Colon (tissue), 2 donors: ENCODE measurements around the gene TRABD2B.

ENCODE experiments used
- FAIRE-seq: peaks from 2 replicates; lab custom pipeline; 2012; peaks lifted over from hg19 to GRCh38; lab: Jason Lieb, UNC
- donor health status: control.
- donor health status: control.

Gene TRABD2B

DNA sequence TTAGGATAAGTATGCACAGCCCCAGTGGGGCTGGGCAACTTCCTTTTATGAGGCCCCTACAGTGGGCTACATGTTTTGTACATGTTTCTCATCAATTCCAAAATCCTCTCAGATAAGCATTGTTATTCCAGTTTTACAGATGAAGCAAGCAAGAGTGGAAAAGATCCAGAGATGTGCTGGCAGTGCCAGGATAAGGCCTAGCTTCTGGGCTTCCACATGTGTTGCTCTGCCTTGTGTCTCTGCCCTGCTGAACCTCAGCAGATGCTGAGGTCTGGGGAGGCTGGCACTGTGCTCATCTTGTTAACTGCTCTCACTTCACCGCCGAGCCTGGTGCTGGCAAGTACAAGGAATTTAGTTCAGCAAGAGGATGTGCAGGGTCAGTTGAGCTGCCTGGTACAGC lies 202.1 kb downstream of the TRABD2B start:
- no peak for FAIRE-seq

DNA sequence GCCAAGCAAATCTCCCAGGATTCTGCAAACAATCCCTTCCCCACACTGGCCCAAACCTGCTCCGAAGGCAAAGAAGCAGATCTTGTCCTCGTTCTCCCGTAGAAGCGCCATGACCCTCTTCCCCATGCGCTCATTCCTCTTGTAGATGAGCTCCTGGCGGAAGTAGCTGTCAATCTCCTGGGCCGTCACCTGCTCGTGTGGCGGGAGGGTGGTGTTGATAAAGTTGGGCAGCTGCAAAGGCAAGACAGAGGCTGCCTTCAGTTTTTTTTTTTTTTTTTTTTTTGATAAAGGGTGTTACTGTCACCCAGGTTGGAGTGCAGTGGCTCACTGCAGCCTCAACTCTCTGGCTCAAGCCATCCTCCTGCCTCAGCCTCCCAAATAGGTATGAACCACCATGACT lies 202.7 kb downstream of the TRABD2B start:
- no peak for FAIRE-seq

GRCh38 chr1:47794081-47794480 lies 203.1 kb downstream of the TRABD2B start:
- FAIRE-seq = no peak

GRCh38 chr1:47793563-47793962 lies 203.6 kb downstream of the TRABD2B start:
- FAIRE-seq = no peak

DNA sequence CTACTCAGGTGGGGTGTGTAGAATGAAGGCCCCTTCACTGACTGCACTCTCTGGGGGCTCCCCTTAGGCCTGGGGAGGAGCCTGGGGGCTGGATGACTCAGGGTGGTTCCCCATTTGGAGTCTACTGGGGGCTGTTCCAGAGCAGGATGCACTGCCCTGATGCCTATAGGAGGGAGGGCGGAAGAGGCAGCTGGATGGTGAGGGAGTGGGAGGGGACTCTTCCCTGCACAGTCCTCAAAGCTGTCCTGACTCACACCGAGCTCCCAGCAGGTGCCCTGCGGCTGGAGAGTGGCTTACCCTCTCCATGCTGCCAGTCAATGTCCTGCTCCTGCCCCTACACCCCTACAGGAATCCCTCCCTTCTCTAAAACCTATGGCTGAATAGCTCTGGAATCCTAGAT lies 204.4 kb downstream of the TRABD2B start:
- no peak for FAIRE-seq

DNA sequence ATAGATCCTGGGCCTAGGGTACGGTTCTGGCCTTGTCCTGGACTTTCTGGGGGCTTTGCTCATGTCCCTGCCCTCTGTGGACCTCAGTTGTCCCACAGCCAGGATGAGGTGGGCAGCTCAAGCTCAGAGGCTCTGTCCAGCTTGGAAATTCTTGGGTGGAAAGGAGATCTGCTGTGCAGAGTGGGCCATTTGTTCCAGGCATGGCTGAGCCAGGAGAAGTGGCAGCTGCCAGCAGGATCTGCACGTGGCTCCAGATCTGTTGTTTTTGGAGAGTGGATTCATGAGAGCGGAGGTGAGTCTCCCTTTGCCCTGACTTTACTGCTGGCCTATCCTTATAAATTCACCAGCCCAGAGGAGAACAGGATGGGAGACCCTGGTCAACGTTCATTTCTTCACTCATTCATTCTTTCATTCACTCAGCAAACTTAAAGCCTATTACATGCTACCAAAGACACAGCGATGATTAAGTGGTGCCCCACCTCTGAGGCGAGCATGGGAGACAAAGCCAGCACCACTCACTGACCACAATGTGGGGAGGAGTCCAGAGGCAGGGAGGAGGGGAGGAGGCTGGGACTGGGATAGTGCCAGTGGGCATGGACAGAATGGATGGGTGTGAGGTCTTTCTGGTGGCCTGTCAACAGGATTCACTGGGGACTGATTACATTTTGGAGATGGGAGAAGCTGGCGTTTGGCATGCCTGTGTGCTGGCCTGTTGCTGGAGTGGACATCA lies 205.1 kb downstream of the TRABD2B start:
- no peak for FAIRE-seq

DNA sequence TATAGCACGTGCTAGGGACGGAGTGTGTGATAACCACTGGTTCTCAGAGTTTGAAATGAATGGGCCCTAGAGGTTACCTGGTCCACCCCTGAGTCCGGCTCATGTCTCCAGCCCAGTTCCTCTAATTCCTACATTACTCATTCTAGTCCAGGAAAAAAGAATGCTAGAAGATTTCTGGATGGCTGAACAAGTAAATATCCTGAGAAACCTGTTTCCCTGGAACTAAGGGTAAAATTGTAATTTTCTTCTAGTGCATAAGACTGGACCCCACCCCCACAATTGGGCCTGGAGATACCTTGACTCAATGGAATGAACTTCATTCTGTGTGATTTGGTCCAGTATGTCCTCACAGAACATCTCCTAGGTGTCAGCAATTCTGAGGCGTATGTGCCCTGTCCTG lies 208.4 kb downstream of the TRABD2B start:
- FAIRE-seq = no peak

GRCh38 chr1:47787560-47787959 lies 209.6 kb downstream of the TRABD2B start:
- no peak for FAIRE-seq

- FAIRE-seq = no peak
These were observed 210.9 kb downstream of the TRABD2B start for GRCh38 chr1:47786316-47786715.

DNA sequence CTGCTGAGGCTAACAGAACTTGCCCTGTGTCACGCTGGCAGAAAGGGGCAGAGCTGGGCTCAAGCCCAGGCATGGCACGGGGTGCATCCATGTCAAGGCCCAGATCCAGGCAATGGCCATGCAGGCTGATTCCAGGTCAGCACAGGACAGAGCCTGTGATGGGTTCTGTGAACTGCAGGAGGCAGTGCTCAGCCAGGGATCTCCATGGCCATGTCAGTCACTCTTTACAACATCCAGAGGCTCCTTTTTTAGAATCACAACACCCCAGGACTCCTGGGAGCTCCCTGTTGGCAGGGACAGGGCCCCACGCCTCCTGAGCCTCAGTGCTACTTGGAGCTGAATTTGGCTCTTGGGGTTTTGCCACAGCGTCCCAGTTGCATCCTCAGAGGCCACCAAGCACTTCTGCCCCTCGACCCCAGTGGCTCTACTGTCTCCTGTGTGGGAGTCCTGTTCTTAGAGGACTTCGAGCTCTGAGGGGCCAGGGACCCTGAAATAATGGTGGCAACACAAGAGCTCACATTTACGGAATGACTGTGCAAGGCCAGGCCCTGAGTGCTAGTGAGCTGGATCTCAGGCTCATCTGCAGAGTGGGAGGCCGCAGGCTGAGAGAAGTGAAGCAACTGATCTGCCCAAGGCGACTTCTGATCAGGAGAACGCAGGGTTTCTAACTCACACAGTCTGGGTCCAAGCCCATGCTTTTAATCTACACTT lies 211.5 kb downstream of the TRABD2B start:
- no peak for FAIRE-seq

DNA sequence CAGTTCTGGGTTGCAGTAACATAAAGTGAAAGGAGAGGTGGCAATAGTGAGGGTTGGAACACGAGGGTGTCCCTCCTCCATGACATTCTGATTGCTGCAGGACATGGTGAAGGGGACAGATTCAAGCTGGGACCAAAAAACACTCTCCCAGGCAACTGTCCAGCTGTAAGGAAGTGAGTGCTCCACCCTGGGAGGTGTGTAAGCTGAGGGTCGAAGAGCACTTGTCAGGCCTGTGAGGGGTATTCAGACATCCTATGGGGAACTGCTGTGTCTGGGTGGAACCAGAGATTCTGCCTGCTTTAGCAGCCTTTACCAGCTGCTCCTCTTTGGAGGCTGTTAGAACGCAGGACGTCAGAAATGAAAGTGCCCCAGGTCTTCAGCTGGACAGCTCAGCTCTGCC lies 212.1 kb downstream of the TRABD2B start:
- FAIRE-seq = no peak

GRCh38 chr1:47784497-47784822 lies 212.7 kb downstream of the TRABD2B start:
- no peak for FAIRE-seq

- no peak for FAIRE-seq
These were observed 213.3 kb downstream of the TRABD2B start for GRCh38 chr1:47783638-47784496.

- no peak for FAIRE-seq
These were observed 214.6 kb downstream of the TRABD2B start for GRCh38 chr1:47782414-47783166.

- FAIRE-seq = no peak
These were observed 215.8 kb downstream of the TRABD2B start for GRCh38 chr1:47781171-47781959.

DNA sequence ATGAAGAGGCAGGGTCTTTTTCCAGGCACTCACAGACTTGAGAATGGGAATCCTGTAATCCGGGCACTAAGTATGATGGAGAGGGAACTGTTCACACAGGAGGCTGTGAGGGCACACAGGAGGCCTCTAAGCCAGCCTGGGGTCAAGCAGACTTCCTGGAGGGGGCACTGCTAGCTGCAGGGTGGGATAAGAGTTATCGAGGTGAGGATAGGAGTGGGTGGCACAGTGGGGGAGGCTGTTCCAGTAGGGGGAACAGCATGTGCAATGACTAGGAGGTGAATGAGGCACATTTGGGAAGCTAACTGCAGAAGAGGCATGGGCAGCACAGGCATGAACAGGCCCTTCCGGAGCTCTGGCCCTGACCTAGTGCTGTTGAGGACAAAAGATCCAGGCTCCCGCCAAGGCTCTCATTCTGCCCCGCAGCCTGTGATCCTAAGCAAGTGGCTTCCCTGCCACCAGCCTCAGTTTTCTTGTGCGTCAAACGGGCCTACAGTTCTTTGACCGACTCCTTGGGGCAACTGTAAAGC lies 216.7 kb downstream of the TRABD2B start:
- FAIRE-seq = no peak

DNA sequence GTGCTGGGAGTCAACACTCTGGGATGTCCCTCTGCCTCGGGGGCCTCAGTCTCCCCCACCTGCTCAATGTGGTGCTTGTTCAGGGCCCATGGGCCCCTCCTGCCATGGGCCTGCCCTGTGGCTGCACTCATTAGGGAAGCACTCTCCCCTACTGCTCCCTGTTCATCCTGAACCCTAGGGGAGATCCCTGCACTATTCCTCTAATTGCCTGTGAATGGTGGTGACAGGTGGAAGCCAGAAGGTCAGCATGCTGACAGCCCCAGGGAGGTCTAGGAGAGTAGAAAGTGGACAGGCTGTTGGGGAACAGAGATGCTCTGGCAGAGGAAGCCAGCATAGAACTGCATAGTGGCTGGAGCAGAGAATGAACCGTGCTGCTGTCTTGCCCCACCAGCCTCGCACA lies 217.6 kb downstream of the TRABD2B start:
- FAIRE-seq = no peak

- FAIRE-seq = no peak
These were observed 218.9 kb downstream of the TRABD2B start for GRCh38 chr1:47778280-47778679.

GRCh38 chr1:47777322-47777721 lies 219.9 kb downstream of the TRABD2B start:
- FAIRE-seq = no peak

DNA sequence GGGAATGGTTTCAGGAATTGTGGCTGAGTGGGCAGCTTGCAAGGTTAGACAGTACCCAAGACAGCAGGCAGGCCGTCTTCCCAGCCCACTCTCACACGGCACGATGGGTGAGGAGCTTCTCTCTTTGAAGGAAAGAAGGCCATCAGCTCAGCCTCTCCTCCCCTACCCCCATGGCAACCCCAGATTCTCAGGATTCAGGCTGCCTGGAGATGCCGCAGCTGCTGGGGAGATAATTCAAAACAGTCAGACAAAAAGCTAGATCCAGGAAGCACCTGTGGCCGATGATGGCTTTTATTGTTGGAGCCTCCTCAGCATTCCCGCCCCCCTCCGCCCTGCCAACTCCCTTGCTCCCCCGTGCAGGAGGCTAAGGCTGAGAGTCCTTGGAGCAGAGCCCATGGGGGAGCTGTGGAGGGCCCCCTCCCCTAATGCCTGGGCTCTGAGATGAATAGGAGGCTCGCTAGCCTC lies 220.5 kb downstream of the TRABD2B start:
- no peak for FAIRE-seq
